HG02798 (cell line): Measurements from ENCODE around the gene PDE4DIP.
"Not testable (repeated sequence)": the region's sequence is repeated elsewhere in the genome, so short reads cannot be mapped to it uniquely, and the experiment has no call there.

Source experiments
- ATAC-seq: cut with Tn5 transposase; IDR thresholded peaks from one replicate; pipeline ENCODE4 v1.9.1; 2021; ENCODE audit warnings: mild to moderate bottlenecking; ENCODE audit not compliant: unreplicated experiment, poor library complexity

The PDE4DIP gene

DNA sequence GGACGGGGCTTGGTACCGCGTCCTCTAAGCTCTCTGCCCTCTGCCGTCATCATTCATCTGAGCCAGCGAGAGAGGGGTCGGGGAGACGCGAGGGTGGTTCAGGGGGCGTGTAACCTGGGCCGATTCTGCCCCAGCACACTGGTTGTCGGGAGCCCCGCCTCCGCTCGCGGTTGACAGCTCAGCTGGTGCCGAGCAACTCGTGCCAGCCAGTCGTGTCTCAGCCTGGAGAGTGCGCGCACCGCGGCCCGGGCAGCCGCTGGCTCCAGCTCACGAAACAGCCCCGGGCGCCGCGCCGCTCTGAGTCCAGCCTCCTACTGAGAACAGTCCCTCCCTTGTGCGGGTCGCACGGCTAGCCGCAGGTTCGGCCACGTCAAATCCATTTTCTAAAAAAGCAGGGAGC is at the start of gene PDE4DIP:
TSS of gene PDE4DIP (plus strand) at position 209 of the 400 bp plus-strand sequence. CDS start 347 bp downstream, outside the sequence.
- peak; percentile 53 for ATAC-seq

DNA sequence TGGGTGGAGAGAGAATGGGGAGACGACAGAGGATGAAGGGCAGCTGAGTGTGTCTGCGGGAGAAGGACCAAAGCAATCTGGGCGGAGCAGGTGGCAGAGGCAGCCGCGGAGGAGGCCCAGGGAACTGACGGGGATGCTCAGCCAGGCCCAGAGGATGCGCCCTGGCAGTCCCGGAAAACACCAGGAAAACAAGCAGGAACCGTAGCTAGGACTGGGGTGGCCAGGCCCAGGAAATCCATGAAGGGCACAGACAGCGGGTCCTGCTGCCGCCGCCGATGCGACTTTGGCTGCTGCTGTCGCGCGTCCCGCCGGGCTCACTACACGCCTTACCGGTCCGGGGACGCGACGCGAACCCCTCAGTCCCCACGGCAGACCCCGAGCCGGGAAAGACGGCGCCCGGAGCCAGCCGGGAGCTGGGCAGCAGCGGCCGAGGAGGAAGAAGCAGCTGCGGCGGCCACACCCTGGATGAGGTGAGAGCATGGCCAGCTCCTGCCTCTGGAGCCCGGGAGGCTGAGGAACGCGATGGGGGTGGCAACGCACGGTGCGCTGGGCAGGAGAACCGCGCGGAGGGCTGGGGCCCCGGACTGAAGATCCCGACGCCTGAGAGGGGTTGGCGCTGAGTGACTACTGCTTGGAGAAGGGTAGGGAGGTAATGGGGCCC is 35.8 kb upstream of the PDE4DIP start:
- not testable (repeated sequence) for ATAC-seq

DNA sequence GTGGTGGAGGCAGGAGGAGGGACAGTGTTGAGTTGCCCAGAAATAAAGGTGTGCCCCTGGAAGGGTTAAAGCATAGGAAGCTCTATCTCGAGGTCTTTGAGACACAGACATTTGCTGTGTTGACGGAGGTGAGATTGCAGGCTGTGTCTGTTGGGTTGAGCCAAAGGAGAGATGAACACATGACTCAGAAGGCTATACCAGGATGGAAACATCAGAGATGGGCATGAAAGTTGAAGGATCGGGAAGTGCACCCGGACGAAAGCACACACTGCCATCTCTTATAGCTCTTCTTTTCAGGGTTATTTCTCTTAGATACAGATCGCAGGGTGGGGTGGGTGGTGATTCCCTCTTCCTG is 35.3 kb upstream of the PDE4DIP start:
- ATAC-seq, result not testable (repeated sequence)

DNA sequence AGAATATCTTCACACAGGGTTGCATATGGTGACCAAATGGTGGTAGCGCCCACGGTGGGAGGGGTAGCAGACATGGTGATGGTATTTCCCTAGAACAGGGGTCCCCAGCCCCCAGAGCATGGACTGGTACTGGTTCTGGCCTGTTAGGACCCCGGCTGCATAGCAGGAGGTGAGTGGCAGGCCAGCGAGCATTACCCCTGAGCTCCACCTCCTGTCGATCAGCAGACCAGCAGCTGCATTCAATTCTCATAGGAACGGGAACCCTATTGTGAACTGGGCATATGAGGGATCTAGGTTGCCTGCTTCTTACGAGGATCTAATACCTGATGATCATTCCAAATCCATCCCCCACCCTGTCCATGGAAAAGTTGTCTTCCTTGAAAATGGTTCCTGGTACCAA is 22.0 kb upstream of the PDE4DIP start:
- not testable (repeated sequence) for ATAC-seq

GRCh38 chr1:148823822-148824221 is 20.4 kb upstream of the PDE4DIP start:
- ATAC-seq, result not testable (repeated sequence)

DNA sequence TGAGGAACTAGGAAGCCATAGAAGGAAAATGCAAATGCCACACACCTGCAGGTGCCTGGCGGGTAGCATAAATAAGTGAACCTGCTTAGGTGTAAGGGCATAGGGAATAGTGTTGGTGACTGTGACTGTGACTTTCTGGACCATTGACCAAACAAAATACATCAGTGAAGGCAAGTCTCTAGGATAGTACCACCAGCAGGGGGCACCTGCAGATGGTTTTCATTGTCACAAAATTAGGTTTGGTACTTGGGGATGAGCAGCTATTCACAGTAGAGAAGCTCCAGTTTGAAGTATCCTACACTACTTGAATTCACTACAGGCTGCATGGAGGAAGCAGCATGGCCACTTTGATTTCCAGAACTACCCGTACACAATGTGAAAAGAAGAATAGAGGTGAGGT is 19.2 kb upstream of the PDE4DIP start:
- ATAC-seq, result not testable (repeated sequence)

- ATAC-seq, result not testable (repeated sequence)
Measured at GRCh38 chr1:148828531-148828930, 15.7 kb upstream of the PDE4DIP start.

GRCh38 chr1:148828962-148829361 is 15.3 kb upstream of the PDE4DIP start:
- ATAC-seq, result not testable (repeated sequence)

GRCh38 chr1:148829365-148829764 is 14.9 kb upstream of the PDE4DIP start:
- not testable (repeated sequence) for ATAC-seq

- not testable (repeated sequence) for ATAC-seq
Measured at GRCh38 chr1:148841262-148841661, 3.0 kb upstream of the PDE4DIP start.

DNA sequence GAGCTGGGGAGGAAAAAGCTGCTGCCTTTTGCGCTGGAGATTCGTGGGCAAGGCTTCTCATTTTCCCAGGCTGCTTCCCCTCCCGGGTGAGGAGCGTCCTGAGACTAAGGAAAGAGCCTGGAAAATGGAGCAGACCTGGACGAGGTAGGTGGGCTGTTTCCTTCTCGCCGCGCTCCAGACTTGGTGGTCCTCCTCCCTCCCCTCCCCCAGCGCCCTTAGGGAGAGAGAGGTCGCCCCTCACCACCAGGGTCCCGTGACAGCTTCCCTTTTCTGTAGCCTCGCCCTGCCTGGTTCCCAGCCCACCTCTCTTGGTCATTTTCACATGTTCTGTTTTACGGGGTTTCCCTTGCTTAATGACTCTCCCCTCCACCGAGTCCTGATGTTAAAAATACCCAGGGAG is 423 bp downstream of the PDE4DIP start:
- ATAC-seq, result not testable (repeated sequence)

- not testable (repeated sequence) for ATAC-seq
Measured at GRCh38 chr1:148845068-148845467, 840 bp downstream of the PDE4DIP start.

DNA sequence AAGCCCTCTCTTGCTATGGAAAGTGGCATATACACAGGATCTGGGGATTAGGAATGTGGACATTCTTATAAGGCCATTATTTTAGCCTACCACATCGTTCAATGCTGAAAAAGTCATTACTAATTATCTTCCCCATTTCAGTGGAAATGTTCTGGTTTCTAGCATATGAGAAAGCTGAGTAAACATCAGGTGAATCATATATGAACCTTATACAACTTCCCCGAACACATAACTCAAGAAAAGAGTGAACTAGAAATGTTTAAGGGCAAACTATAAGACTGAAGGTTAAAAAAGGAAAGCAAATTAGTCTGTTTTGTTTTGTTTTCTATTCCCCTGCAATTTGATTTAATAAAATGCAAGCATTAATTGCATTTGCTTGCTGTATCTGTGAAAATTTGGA is 6.1 kb downstream of the PDE4DIP start:
- not testable (repeated sequence) for ATAC-seq

DNA sequence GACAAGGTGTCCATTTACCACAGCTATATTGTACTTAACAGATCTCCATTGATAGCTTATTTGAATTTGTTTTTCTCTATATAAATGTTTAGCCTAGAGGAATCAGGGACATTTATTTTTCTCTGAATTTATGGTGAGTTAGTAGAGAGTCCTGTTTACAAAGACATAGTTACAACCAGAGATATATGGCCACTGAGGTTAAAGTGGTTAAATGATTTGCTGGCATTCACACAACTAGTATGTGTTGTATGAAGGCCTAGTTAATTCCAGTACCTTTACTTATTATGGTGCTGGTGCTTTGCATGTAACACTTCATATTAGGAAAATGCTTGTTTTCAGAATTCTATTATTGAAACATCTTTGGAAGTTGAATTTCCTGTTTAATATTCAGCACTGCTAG is 6.6 kb downstream of the PDE4DIP start:
- not testable (repeated sequence) for ATAC-seq

DNA sequence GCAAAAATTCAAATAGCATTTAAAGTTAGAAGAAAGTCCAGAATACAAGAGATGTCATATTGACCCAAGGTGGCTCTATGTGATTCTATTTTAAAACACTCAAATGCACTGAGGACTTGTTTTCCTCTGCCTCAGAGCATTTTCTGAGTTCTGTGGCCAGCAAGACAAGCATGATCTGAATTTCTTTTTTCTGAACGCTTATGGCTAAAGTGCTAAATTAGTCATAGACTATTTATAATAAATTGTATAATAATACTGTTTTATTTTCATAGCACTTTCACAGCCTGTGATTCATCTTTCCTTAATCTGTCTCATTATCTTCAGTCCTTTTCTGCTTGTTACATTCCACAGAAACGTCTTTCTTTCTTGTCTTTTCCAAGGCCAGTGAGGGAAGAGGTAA is 7.5 kb downstream of the PDE4DIP start:
- ATAC-seq, result not testable (repeated sequence)

DNA sequence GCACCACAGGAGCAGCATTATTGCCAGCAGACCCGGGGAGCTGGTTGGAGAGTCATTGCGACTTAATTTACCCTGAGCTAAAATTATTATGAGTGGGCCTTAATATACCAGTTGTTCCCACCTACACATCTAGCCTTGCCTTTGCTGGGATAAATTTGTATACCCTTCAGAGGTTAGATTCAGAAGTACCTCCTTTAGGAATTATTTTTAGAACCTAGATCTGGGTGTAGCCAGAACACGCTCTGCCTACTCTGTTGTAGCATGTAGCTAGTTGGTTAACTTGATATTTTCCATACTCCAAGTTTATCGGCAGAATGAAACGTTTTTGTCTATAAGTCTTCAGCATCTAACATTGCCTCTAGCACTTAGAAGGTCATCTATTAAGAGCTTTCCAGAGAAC is 9.1 kb downstream of the PDE4DIP start:
- not testable (repeated sequence) for ATAC-seq

GRCh38 chr1:148854063-148854462 is 9.8 kb downstream of the PDE4DIP start:
- ATAC-seq, result not testable (repeated sequence)

- ATAC-seq, result not testable (repeated sequence)
Measured at GRCh38 chr1:148855367-148855766, 11.1 kb downstream of the PDE4DIP start.

DNA sequence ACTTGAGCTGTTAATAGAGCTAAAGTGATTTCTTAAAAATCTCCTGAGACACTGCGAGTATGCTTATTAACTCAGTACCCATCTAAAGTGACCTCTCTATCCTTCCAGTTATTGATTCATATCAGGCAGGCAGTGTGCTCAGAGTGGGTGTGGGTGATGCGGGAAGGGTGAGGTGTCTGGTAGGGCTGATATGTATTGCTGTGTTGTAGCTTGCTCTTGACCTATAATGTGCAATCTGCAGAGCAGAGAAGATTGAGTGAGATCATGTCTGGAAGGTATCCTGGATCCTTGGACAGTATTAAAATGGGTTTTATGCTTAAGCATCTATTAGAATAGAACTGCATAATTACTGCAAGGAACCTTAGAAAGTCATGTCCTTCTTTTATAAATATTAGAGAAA is 15.8 kb downstream of the PDE4DIP start:
- not testable (repeated sequence) for ATAC-seq

GRCh38 chr1:148860579-148861259 is 16.5 kb downstream of the PDE4DIP start:
- ATAC-seq, result not testable (repeated sequence)

DNA sequence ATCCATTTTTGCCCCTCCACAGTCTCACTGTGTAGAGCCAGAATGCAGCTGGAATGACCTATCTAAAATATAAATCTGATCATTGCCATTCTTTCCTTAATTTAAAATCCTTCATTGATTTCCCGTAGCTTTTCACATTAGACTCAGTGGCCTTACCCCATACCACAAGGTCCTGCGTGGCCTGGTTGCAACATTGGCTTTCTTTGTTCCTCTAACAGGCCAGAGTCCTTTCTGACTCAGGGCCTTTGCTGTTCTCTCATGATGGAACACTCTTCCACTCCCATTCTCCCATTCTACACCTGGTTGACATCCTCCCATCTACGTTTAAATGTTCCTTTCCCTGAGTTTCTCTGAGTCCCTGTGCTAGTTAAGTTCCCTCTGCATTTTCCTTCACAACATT is 18.4 kb downstream of the PDE4DIP start:
- ATAC-seq, result not testable (repeated sequence)
